HG03135 (cell line): ENCODE data around the gene SLC35G6.
A peak's percentile ranks its signal among the peaks of the same experiment; 100 is the strongest.
"Not testable (repeated sequence)": the region's sequence is repeated elsewhere in the genome, so short reads cannot be mapped to it uniquely, and the experiment has no call there.

Experiments used
- ATAC-seq: cut with Tn5 transposase; IDR thresholded peaks from one replicate; pipeline ENCODE4 v1.9.1; 2021; ENCODE audit warnings: mild to moderate bottlenecking, moderate library complexity; ENCODE audit not compliant: unreplicated experiment

SLC35G6 gene

GRCh38 chr17:7477392-7478275, 3.6 kb upstream of the SLC35G6 start:
- ATAC-seq = no peak

DNA sequence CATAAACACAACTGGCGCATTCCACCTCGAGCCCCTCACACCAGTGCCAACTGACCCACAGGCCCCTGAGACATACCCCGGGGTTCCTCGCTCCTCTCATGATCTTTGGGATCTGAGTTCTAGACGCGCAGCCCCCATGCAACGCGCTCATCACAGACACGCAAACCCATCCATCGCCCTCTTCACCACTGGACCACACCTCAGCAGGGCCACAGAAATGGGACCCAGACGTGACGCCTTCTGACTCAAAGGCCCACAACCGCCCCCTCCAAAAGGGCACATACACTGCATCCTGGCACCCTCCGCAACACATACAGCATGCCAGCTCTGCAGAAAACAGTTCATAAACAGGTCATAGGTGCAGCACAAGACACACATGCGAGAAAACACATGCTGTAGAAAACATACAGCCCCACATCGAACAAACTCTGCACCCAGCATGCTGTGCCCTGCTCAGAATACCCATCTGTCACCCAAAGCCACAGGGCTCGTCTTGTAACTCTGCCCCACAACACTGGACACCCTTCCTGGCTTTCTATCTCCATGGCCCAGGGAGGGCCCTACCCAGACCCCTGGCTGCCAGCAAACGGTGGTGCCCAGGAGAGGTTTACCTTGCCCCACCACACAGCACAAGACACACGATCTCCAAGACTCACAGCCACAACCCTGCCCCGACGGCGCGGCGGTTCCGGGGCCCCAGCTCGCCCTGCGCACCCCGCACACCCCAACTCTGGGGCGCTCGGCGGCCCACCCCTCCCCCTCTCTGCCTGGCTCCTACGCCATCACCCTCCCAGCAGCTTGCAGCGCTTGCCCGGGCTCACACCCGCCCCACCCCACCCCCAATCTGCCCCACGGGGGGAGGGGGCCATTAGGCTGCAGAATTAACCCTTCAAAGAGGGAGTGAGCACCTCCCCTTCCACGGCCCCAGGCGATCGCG, 2.7 kb upstream of the SLC35G6 start:
- no peak for ATAC-seq

DNA sequence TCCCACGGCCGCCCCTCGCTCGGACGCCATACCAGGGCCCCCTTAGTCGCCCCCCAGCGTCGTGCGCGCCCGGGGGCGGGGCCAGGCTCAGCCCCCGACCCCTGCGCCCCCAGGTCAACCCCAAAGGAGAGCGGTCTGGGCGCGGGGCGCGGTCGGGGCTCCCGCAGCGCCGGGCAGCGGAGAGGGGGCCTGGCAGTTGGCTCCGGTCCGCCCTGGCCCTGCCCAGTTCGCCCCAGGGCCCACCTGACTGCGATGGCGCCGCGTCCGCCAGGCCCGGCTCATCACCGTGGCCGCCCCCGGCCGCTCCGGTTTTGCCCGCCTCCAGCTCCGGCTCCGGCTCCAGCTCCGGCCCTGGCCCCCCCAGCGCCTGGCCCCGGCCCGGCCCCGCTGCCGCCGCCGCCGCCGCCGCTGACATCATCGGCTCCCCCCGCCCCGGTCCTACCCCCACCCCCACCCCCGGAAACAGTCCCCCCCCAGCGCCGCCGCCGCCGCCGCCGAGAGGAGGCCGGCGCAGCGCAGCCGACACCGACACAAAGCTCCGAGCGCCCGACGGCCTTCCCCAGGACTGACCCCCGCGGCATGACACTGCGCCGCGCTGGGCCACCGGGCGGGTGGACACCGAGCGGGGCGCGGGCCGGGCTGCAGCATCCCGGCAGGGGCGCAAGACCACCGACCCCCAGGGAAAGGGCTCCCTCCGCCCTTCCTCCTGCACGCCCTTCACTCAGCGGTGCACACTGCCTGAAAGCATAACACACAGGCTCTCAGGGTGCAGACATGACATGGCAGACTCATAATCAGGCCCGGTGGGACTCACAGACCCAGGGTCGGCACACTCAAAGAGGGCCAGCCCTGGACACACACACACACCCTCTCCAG, 1.8 kb upstream of the SLC35G6 start, which contains the start of gene ZBTB4:
Gene ZBTB4, minus strand, starts transcription at position 419 of the 876 bp plus-strand sequence. CDS start 12,830 bp downstream, outside the sequence.
- ATAC-seq = no peak

GRCh38 chr17:7480089-7480384, 1.2 kb upstream of the SLC35G6 start:
- no peak for ATAC-seq

GRCh38 chr17:7481842-7482741, 846 bp downstream of the SLC35G6 start:
- not testable (repeated sequence) for ATAC-seq

DNA sequence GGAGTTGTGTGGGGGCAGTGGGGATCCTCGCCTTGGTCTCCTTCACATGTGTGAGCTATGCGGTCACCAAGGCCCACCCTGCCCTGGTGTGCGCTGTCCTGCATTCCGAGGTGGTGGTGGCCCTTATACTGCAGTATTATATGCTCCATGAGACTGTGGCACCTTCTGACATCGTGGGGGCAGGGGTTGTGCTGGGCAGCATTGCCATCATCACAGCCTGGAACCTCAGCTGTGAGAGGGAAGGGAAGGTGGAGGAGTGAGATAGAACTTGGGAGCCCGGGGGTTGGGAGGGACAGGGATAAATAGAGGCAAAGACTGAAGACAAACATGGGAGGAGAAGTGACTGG, 1.5 kb downstream of the SLC35G6 start:
- not testable (repeated sequence) for ATAC-seq

- ATAC-seq = peak; percentile 39
Observed at GRCh38 chr17:7483255-7484066, 2.2 kb downstream of the SLC35G6 start.

GRCh38 chr17:7484067-7484918, 3.0 kb downstream of the SLC35G6 start, which contains the start of gene POLR2A:
POLR2A (plus strand) TSS chr17:7484366.
- ATAC-seq = peak; percentile 63

DNA sequence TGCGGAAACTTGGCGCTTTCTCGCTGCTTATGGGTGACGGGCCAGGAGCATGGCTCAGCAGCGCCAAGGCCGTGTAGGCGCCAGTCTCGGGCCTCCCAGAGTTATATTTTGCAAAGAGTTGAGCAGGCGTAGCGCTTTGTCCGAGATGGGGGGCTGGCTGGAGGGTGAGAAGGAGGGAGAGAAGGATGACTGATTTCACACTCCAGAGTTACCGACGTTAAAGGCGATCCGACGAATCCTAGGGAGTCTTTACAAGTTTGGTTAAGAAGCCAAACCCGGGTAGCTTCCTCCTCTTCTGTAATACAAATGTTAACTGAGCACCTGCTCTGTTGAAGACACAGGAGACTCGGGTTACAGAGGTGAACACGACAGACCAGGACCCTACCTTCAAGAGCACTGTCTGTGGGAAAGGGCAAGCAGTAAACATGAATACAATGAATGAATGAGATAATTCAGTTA, 3.7 kb downstream of the SLC35G6 start:
- no peak for ATAC-seq

- ATAC-seq = no peak
Observed at GRCh38 chr17:7486181-7486580, 4.9 kb downstream of the SLC35G6 start.

- no peak for ATAC-seq
Observed at GRCh38 chr17:7490144-7490543, 8.9 kb downstream of the SLC35G6 start.

GRCh38 chr17:7491583-7491982, 10.3 kb downstream of the SLC35G6 start:
- ATAC-seq = no peak

DNA sequence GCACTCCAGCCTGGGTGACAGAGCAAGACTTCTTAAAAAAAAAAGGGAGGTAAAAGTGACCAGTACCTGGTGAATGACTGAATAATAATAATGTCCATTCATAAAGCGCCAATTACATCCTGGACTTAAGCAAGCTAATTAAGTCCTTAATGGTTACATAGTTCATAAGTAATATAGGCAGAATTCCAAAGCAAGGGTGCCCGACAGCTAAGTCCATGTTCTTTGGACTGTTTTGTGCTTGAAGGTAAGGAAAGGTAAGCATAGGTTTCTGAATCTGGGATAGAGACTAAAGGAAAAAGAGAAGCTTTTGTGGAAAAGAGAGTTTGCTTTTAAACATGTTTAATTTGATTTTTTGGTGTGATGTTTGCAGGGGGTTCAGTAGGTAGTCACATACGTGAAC, 12.7 kb downstream of the SLC35G6 start:
- no peak for ATAC-seq

DNA sequence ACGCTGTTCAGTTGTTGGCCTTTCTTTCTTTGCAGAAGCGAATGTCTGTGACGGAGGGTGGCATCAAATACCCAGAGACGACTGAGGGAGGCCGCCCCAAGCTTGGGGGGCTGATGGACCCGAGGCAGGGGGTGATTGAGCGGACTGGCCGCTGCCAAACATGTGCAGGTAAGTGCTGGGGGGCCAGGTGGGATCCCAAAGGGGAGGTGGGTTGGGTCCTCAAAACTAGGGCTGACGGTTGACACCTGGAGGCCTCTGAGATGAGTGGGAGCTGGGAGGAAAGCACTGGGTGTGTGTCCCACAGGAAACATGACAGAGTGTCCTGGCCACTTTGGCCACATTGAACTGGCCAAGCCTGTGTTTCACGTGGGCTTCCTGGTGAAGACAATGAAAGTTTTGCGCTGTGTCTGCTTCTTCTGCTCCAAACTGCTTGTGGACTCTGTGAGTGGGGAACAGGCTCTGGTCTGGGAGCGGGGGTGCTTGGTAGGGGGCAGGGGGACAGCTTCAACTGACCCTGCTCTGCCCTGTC, 14.7 kb downstream of the SLC35G6 start:
- ATAC-seq = no peak

GRCh38 chr17:7496470-7497183, 15.4 kb downstream of the SLC35G6 start:
- no peak for ATAC-seq

- no peak for ATAC-seq
Observed at GRCh38 chr17:7497228-7497627, 16.0 kb downstream of the SLC35G6 start.

- ATAC-seq = no peak
Observed at GRCh38 chr17:7497636-7498035, 16.4 kb downstream of the SLC35G6 start.
